Measurements from ENCODE around the gene PXYLP1. TPM values are rescaled to one million over a fixed set of nuclear protein-coding genes. Genes with fewer than 3 reads are reported as not detected.
A peak's percentile ranks its signal among the peaks of the same experiment; 100 is the strongest.

The PXYLP1 gene
- total RNA-seq, 2 donors from 2014 or later, result 37.7 to 53.6 TPM

DNA sequence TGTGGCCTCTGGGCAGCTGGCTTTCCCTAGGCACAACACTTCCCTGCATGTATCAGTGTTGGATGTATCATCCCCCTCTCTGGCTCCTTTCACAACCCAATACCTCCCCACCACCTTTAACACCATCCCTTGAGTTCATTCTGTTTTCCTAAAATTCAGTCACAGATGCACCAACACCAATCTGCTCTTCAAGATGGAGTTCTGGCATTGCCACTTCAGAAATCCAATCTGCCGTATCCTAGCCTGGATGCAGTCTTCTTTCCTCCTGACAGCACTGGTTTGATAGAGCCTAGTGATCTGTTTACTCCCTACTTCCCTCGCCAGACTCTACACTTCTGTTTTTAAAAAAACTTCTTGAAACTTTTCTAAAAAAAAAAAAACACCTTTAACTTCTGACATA lies 21.7 kb downstream of the PXYLP1 start:
- Histone ChIP-seq H3K36me3 (ENCODE audit: control insufficient read depth, insufficient read depth, low read length) (peaks cover 5% of the 10 kb centered on the region), H3K9me3 (ENCODE audit: control insufficient read depth, low read length) (no peaks in the 10 kb centered on the region), H3K4me1 (ENCODE audit: control insufficient read depth, insufficient read depth, low read length) (no peaks in the 10 kb centered on the region), H3K27me3 (ENCODE audit: control insufficient read depth, insufficient read depth, low read length, poor library complexity, severe bottlenecking) (no peaks in the 10 kb centered on the region), H3K4me3 (ENCODE audit: low read length) (no peak overlapping the region), H3K9ac (ENCODE audit: extremely low read depth, low read length, poor library complexity, severe bottlenecking) (no peak overlapping the region), H3K27ac (ENCODE audit: low read depth, low read length) (no peak overlapping the region)
- peak; percentile 21 for DNase-seq
- H3K9me3 Mint-ChIP-seq, result no peaks in the 10 kb centered on the region
- 91 to 96% methylated on average over 2 of the region's 2 CpGs for WGBS, 2 experiments (ENCODE audit: insufficient coverage in 1 of 2, insufficient read length in 1 of 2)
- TF ChIP-seq CTCF (conservative IDR thresholded peaks at IDR 0.05), result no peak
- no peaks in the 10 kb centered on the region for H3K27me3 Mint-ChIP-seq (ENCODE audit: insufficient read depth)
- H3K4me3 Mint-ChIP-seq, result no peak overlapping the region
- peaks cover 6% of the 10 kb centered on the region for H3K4me1 Mint-ChIP-seq
- H3K36me3 Mint-ChIP-seq (ENCODE audit: low read depth), result peaks cover 1% of the 10 kb centered on the region
- no peak overlapping the region for H3K27ac Mint-ChIP-seq

DNA sequence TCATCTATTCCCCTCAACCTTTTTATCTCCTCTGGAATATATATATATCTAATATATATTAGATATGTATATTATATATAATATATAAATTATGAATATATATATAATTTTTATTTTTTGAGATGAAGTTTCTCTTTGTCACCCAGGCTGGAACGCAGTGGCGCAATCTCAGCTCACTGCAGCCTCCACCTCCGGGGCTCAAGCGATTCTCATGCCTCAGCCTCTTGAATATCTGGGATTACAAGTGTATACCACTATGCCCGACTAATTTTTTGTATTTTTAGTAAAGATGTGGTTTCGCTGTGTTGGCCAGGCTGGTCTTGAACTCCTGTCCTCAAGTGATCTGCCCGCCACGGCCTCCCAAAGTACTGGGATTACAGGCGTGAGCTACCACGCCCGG lies 22.2 kb downstream of the PXYLP1 start:
- H3K27me3 Mint-ChIP-seq (ENCODE audit: insufficient read depth), result no peaks in the 10 kb centered on the region
- H3K36me3 Mint-ChIP-seq (ENCODE audit: low read depth), result peaks cover 1% of the 10 kb centered on the region
- H3K27me3 ChIP-seq (ENCODE audit: control insufficient read depth, insufficient read depth, low read length, poor library complexity, severe bottlenecking), result no peaks in the 10 kb centered on the region
- no peak overlapping the region for H3K27ac ChIP-seq (ENCODE audit: low read depth, low read length)
- no peak overlapping the region for H3K4me3 ChIP-seq (ENCODE audit: low read length)
- H3K36me3 ChIP-seq (ENCODE audit: control insufficient read depth, insufficient read depth, low read length), result peaks cover 5% of the 10 kb centered on the region
- no peaks in the 10 kb centered on the region for H3K4me1 ChIP-seq (ENCODE audit: control insufficient read depth, insufficient read depth, low read length)
- no peak for DNase-seq
- H3K27ac Mint-ChIP-seq, result no peak overlapping the region
- WGBS, 2 experiments (ENCODE audit: insufficient coverage in 1 of 2, insufficient read length in 1 of 2), result 92 to 96% methylated on average over 9 to 11 of the region's 11 CpGs
- H3K9me3 Mint-ChIP-seq, result no peaks in the 10 kb centered on the region
- no peaks in the 10 kb centered on the region for H3K9me3 ChIP-seq (ENCODE audit: control insufficient read depth, low read length)
- H3K4me1 Mint-ChIP-seq, result peaks cover 6% of the 10 kb centered on the region
- TF ChIP-seq CTCF (conservative IDR thresholded peaks at IDR 0.05), result no peak
- H3K9ac ChIP-seq (ENCODE audit: extremely low read depth, low read length, poor library complexity, severe bottlenecking), result no peak overlapping the region
- no peak overlapping the region for H3K4me3 Mint-ChIP-seq

GRCh38 chr3:141255137-141255845 lies 23.7 kb downstream of the PXYLP1 start:
- DNase-seq, result no peak
- Histone ChIP-seq H3K27me3 (ENCODE audit: control insufficient read depth, insufficient read depth, low read length, poor library complexity, severe bottlenecking) (no peaks in the 10 kb centered on the region), H3K9me3 (ENCODE audit: control insufficient read depth, low read length) (no peaks in the 10 kb centered on the region), H3K27ac (ENCODE audit: low read depth, low read length) (no peak overlapping the region), H3K36me3 (ENCODE audit: control insufficient read depth, insufficient read depth, low read length) (peaks cover 5% of the 10 kb centered on the region), H3K4me1 (ENCODE audit: control insufficient read depth, insufficient read depth, low read length) (no peaks in the 10 kb centered on the region), H3K4me3 (ENCODE audit: low read length) (no peak overlapping the region), H3K9ac (ENCODE audit: extremely low read depth, low read length, poor library complexity, severe bottlenecking) (no peak overlapping the region)
- Mint-ChIP-seq H3K4me3 (no peak overlapping the region), H3K27ac (no peak overlapping the region), H3K9me3 (no peaks in the 10 kb centered on the region), H3K27me3 (ENCODE audit: insufficient read depth) (no peaks in the 10 kb centered on the region), H3K4me1 (peaks cover 16% of the 10 kb centered on the region), H3K36me3 (ENCODE audit: low read depth) (peaks cover 1% of the 10 kb centered on the region)
- 91 to 100% methylated on average over 3 to 5 of the region's 5 CpGs for WGBS, 2 experiments (ENCODE audit: insufficient coverage in 1 of 2, insufficient read length in 1 of 2)
- TF ChIP-seq CTCF (conservative IDR thresholded peaks at IDR 0.05), result no peak

Data from endodermal cell (in vitro differentiated cells).